SU-DHL-6 (cell line): ENCODE data around the gene EIF1AX.

Experiments
- H2AFZ ChIP-seq: fragments of 200-600 bp; sonication (generic); 2 replicates; pipeline ENCODE4 v1.6.1; 2014; ENCODE audit warnings: low read depth, mild to moderate bottlenecking, moderate library complexity, mixed read lengths, antibody characterized with exemption, low read length; ENCODE audit not compliant: severe bottlenecking
- H3F3A ChIP-seq: fragments of 200-600 bp; shearing (Covaris generic); 2 replicates; pipeline ENCODE4 v1.6.0; 2016; ENCODE audit warnings: antibody characterized with exemption, mild to moderate bottlenecking; ENCODE audit not compliant: insufficient read depth
- H3K27ac ChIP-seq: fragments of 200-600 bp; sonication (generic); 2 replicates; pipeline ENCODE4 v1.5.1; 2016; ENCODE audit warnings: low read depth, mild to moderate bottlenecking, low read length, moderate library complexity, mixed read lengths
- H3K27me3 ChIP-seq: fragments of 200-600 bp; sonication (generic), shearing (Covaris generic); 2 replicates; pipeline ENCODE4 v1.6.0; 2014; ENCODE audit warnings: mild to moderate bottlenecking, low read length
- H3K36me3 ChIP-seq: fragments of 200-600 bp; sonication (generic); 2 replicates; pipeline ENCODE4 v1.6.1; 2014; ENCODE audit warnings: mild to moderate bottlenecking, low read length, mixed read lengths
- H3K4me2 ChIP-seq: fragments of 300-600, 200-600 bp; shearing (Covaris generic), sonication (generic); 2 replicates; pipeline ENCODE4 v1.6.0; 2014; ENCODE audit warnings: low read length, low read depth, mild to moderate bottlenecking; ENCODE audit not compliant: poor library complexity, severe bottlenecking
- H3K4me3 ChIP-seq: fragments of 200-600 bp; sonication (generic); 2 replicates; pipeline ENCODE4 v1.5.1; 2014; ENCODE audit warnings: antibody characterized with exemption, low read length, mild to moderate bottlenecking, mixed read lengths; ENCODE audit not compliant: insufficient read depth, poor library complexity, severe bottlenecking
- H3K79me2 ChIP-seq: fragments of 200-600 bp; sonication (generic); 2 replicates; pipeline ENCODE4 v1.6.1; 2014; ENCODE audit warnings: mild to moderate bottlenecking, low read length, moderate library complexity; ENCODE audit not compliant: insufficient read depth
- H3K9ac ChIP-seq: fragments of 200-600 bp; sonication (generic); 2 replicates; pipeline ENCODE4 v1.7.0; 2014; ENCODE audit warnings: mild to moderate bottlenecking, low read length
- H3K9me2 ChIP-seq: fragments of 200-600 bp; sonication (generic); replicated peaks from 2 replicates; pipeline ENCODE4 v1.6.1; 2014; ENCODE audit warnings: low read length; ENCODE audit not compliant: insufficient read depth
- H3K9me3 ChIP-seq: fragments of 200-600 bp; sonication (generic); 2 replicates; pipeline ENCODE4 v1.6.1; 2014; ENCODE audit warnings: low read length, mixed read lengths; ENCODE audit not compliant: insufficient read depth
- H4K20me1 ChIP-seq: fragments of 200-600 bp; sonication (generic); 2 replicates; pipeline ENCODE4 v1.6.1; 2014; ENCODE audit warnings: low read depth, mild to moderate bottlenecking, antibody characterized with exemption, low read length, moderate library complexity, mixed read lengths
- EZH2phosphoT487 ChIP-seq: fragments of 200-600 bp; sonication (generic), shearing (Covaris generic); conservative IDR thresholded peaks from 2 replicates; pipeline ENCODE4 v1.6.1; 2018; ENCODE audit warnings: mild to moderate bottlenecking, antibody characterized with exemption, low read length, moderate library complexity, mixed read lengths
- TF ChIP-seq, protein P1 (sequence below): fragments of 200-600 bp; sonication (generic); IDR thresholded peaks from one replicate; pipeline ENCODE4 v1.5.1; 2017; ENCODE audit warnings: antibody characterized with exemption, mild to moderate bottlenecking, low read length, moderate library complexity; ENCODE audit not compliant: insufficient read depth, poor library complexity, severe bottlenecking

The EIF1AX gene

DNA sequence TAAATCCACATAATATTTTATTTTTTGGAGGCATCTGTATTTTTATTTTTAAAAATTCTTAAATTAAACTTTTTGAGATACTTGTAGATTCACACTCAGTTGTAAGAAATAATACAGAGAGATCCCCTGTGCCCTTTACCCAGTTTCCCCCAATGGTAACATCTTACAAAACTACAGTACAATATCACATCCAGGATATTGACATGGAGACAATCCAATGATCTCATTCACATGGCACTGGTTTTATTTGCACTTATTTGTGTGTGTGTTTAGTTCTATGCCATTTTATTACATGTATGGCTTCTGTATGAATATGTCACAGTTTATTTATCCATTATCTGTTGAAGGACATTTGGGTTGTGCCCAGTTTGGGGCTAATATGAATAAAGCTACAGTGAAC is 35.5 kb upstream of the EIF1AX start:
- Histone ChIP-seq H3K9me2 (no peaks in the 10 kb centered on the region), H3K4me3 (no peak overlapping the region), H3K36me3 (no peaks in the 10 kb centered on the region), H3K9ac (no peak overlapping the region), H3K79me2 (no peaks in the 10 kb centered on the region), H3K27ac (no peak overlapping the region), H3F3A (0 out of 2 replicates have a peak, but pooled peaks cover 1% of the 10 kb centered on the region), H3K9me3 (no peaks in the 10 kb centered on the region), H3K4me2 (no peak overlapping the region), H4K20me1 (no peaks in the 10 kb centered on the region), H3K27me3 (no peaks in the 10 kb centered on the region), H2AFZ (no peak overlapping the region)
- TF ChIP-seq EZH2phosphoT487, result no peak
- TF ChIP-seq, protein P1, sequence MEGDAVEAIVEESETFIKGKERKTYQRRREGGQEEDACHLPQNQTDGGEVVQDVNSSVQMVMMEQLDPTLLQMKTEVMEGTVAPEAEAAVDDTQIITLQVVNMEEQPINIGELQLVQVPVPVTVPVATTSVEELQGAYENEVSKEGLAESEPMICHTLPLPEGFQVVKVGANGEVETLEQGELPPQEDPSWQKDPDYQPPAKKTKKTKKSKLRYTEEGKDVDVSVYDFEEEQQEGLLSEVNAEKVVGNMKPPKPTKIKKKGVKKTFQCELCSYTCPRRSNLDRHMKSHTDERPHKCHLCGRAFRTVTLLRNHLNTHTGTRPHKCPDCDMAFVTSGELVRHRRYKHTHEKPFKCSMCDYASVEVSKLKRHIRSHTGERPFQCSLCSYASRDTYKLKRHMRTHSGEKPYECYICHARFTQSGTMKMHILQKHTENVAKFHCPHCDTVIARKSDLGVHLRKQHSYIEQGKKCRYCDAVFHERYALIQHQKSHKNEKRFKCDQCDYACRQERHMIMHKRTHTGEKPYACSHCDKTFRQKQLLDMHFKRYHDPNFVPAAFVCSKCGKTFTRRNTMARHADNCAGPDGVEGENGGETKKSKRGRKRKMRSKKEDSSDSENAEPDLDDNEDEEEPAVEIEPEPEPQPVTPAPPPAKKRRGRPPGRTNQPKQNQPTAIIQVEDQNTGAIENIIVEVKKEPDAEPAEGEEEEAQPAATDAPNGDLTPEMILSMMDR, result no peak

GRCh38 chrX:20173856-20174255 is 32.2 kb upstream of the EIF1AX start:
- H3F3A ChIP-seq, result no peaks in the 10 kb centered on the region
- no peak overlapping the region for H3K9ac ChIP-seq
- no peaks in the 10 kb centered on the region for H3K79me2 ChIP-seq
- no peaks in the 10 kb centered on the region for H3K36me3 ChIP-seq
- H3K9me2 ChIP-seq, result no peaks in the 10 kb centered on the region
- no peaks in the 10 kb centered on the region for H4K20me1 ChIP-seq
- H2AFZ ChIP-seq, result no peak overlapping the region
- TF ChIP-seq, protein P1, result no peak
- TF ChIP-seq EZH2phosphoT487, result no peak
- H3K9me3 ChIP-seq, result no peaks in the 10 kb centered on the region
- H3K4me3 ChIP-seq, result no peak overlapping the region
- no peak overlapping the region for H3K27ac ChIP-seq
- no peak overlapping the region for H3K4me2 ChIP-seq
- no peaks in the 10 kb centered on the region for H3K27me3 ChIP-seq

- Histone ChIP-seq H4K20me1 (no peaks in the 10 kb centered on the region), H3K4me2 (no peak overlapping the region), H3K36me3 (no peaks in the 10 kb centered on the region), H3K27me3 (no peaks in the 10 kb centered on the region), H3K9me3 (no peaks in the 10 kb centered on the region), H2AFZ (no peak overlapping the region), H3F3A (no peaks in the 10 kb centered on the region), H3K9me2 (no peaks in the 10 kb centered on the region), H3K79me2 (no peaks in the 10 kb centered on the region), H3K9ac (no peak overlapping the region), H3K27ac (no peak overlapping the region), H3K4me3 (no peak overlapping the region)
- TF ChIP-seq EZH2phosphoT487, result no peak
- TF ChIP-seq, protein P1, result no peak
Measured at GRCh38 chrX:20173313-20173712, 31.7 kb upstream of the EIF1AX start.
